HL-60 (cell line): ENCODE results near the gene FAM221B.

Experiments
- DNase-seq, 2 experiments: peaks; one replicate each; pipeline ENCODE4 v3.0.0-alpha.2; 2010 to 2020; ENCODE audit warnings: low read depth in 1 of 2, low spot score in 1 of 2
- H3K27ac ChIP-seq: fragments of 250-450 bp; sonication (Bioruptor Pico); replicated peaks from 2 replicates; pipeline ENCODE4 v1.5.1; 2020; ENCODE audit warnings: mild to moderate bottlenecking, moderate library complexity
- H3K27me3 ChIP-seq: fragments of 250-450 bp; sonication (Bioruptor Pico); 2 replicates; pipeline ENCODE4 v1.5.1; 2021; ENCODE audit warnings: mild to moderate bottlenecking, moderate library complexity; ENCODE audit not compliant: insufficient read depth, poor library complexity, severe bottlenecking
- H3K4me3 ChIP-seq: replicated peaks from 2 replicates; pipeline ENCODE4 v1.5.1; 2011; ENCODE audit warnings: mild to moderate bottlenecking, control low read depth, low read length; ENCODE audit not compliant: insufficient read depth
- GABPA ChIP-seq: IDR thresholded peaks from 2 replicates; pipeline ENCODE4 v1.6.1; 2012; ENCODE audit warnings: low read depth
- POLR2AphosphoS5 ChIP-seq: IDR thresholded peaks from 2 replicates; pipeline ENCODE4 v1.6.1; 2012; ENCODE audit warnings: low read depth
- SPI1 ChIP-seq: IDR thresholded peaks from 2 replicates; pipeline ENCODE4 v1.6.1; 2012; ENCODE audit warnings: low read depth, mild to moderate bottlenecking, borderline replicate concordance
- TF ChIP-seq, protein P1 (sequence below): IDR thresholded peaks from 2 replicates; pipeline ENCODE4 v1.6.1; 2012; ENCODE audit warnings: low read depth; ENCODE audit not compliant: insufficient replicate concordance
- TF ChIP-seq, protein P2 (sequence below): IDR thresholded peaks from one replicate; pipeline ENCODE4 v1.5.1; 2011; ENCODE audit warnings: low read length, control low read depth, inconsistent platforms; ENCODE audit not compliant: insufficient read depth

Gene FAM221B

DNA sequence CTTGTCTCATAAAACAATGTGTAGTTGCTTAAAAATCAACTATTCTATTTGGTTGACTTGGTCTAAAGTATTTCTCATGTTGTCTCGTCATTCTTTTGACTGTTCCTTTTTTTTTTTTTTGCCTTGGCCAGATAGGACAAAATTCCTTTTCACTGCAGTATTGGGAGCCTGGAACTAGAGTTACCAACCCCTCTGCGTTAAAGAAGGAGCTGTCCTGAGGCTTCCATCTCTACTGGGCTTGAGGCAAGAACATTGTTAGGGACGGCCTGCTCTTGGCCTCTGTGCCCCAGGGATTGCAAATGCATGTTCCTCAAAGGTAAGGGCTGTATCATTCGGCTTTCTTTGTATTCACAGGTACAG is 38.5 kb downstream of the FAM221B start:
- Histone ChIP-seq H3K27me3 (no peaks in the 10 kb centered on the region), H3K4me3 (no peak overlapping the region), H3K27ac (no peak overlapping the region)
- no peak for DNase-seq
- TF ChIP-seq POLR2AphosphoS5, result no peak
- no peak for TF ChIP-seq GABPA
- TF ChIP-seq SPI1, result no peak
- TF ChIP-seq, protein P1, sequence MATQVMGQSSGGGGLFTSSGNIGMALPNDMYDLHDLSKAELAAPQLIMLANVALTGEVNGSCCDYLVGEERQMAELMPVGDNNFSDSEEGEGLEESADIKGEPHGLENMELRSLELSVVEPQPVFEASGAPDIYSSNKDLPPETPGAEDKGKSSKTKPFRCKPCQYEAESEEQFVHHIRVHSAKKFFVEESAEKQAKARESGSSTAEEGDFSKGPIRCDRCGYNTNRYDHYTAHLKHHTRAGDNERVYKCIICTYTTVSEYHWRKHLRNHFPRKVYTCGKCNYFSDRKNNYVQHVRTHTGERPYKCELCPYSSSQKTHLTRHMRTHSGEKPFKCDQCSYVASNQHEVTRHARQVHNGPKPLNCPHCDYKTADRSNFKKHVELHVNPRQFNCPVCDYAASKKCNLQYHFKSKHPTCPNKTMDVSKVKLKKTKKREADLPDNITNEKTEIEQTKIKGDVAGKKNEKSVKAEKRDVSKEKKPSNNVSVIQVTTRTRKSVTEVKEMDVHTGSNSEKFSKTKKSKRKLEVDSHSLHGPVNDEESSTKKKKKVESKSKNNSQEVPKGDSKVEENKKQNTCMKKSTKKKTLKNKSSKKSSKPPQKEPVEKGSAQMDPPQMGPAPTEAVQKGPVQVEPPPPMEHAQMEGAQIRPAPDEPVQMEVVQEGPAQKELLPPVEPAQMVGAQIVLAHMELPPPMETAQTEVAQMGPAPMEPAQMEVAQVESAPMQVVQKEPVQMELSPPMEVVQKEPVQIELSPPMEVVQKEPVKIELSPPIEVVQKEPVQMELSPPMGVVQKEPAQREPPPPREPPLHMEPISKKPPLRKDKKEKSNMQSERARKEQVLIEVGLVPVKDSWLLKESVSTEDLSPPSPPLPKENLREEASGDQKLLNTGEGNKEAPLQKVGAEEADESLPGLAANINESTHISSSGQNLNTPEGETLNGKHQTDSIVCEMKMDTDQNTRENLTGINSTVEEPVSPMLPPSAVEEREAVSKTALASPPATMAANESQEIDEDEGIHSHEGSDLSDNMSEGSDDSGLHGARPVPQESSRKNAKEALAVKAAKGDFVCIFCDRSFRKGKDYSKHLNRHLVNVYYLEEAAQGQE, result no peak
- TF ChIP-seq, protein P2, sequence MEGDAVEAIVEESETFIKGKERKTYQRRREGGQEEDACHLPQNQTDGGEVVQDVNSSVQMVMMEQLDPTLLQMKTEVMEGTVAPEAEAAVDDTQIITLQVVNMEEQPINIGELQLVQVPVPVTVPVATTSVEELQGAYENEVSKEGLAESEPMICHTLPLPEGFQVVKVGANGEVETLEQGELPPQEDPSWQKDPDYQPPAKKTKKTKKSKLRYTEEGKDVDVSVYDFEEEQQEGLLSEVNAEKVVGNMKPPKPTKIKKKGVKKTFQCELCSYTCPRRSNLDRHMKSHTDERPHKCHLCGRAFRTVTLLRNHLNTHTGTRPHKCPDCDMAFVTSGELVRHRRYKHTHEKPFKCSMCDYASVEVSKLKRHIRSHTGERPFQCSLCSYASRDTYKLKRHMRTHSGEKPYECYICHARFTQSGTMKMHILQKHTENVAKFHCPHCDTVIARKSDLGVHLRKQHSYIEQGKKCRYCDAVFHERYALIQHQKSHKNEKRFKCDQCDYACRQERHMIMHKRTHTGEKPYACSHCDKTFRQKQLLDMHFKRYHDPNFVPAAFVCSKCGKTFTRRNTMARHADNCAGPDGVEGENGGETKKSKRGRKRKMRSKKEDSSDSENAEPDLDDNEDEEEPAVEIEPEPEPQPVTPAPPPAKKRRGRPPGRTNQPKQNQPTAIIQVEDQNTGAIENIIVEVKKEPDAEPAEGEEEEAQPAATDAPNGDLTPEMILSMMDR, result no peak

DNA sequence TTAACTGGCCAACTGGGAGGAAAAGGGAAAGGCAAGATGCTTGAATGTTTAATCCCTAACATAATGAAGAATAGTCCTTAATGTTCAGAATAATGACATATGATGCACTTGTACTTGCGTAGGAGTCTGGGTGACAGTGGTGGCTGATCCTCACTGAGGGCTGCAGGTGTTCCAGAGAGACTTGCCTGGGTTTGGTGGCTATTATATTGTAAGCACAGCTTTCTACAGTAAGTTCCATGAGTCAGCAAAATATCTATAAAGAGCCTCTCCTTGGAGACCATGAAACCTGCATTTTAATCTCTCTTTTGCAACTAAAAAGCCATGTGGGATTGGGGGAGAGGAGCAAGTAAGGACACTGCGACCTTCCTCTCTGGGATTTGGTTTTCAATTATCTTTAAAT is 39.0 kb downstream of the FAM221B start:
- no peak overlapping the region for H3K4me3 ChIP-seq
- no peak for DNase-seq
- H3K27me3 ChIP-seq, result no peaks in the 10 kb centered on the region
- no peak overlapping the region for H3K27ac ChIP-seq
- no peak for TF ChIP-seq GABPA
- TF ChIP-seq, protein P1, result no peak
- TF ChIP-seq, protein P2, result no peak
- no peak for TF ChIP-seq SPI1
- no peak for TF ChIP-seq POLR2AphosphoS5

DNA sequence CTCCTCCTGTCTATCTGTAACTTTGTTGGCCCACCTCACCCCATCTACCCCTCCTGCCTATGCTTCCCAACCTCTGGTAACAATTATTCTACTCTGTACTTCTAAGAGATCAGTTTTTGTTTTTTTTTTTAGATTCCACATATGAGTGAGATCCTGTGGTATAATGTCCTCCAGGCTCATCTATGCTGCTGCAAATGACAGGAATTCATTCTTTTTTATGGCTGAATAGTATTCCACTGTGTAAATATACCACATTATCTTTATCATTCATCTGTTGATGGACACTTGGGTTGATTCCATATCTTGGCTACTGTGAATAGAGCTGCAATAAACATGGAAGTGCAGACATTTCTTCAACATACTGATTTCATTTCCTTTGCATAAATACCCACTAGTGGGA is 45.1 kb downstream of the FAM221B start:
- Histone ChIP-seq H3K27me3 (no peaks in the 10 kb centered on the region), H3K27ac (no peak overlapping the region), H3K4me3 (no peak overlapping the region)
- TF ChIP-seq SPI1 (no peak), GABPA (no peak), POLR2AphosphoS5 (no peak)
- TF ChIP-seq, protein P1, result no peak
- TF ChIP-seq, protein P2, result no peak
- no peak for DNase-seq
